ENCODE measurements around the gene LEF1. TPM values are rescaled to one million over a fixed set of nuclear protein-coding genes. Genes with fewer than 3 reads are reported as not detected.

Gene LEF1
- total and polyA plus RNA-seq, 2 of the 8 experiments (the other 6 are each of a cell fraction or from before 2014, with no cell fraction given): 2.6 to 5.2 TPM

DNA sequence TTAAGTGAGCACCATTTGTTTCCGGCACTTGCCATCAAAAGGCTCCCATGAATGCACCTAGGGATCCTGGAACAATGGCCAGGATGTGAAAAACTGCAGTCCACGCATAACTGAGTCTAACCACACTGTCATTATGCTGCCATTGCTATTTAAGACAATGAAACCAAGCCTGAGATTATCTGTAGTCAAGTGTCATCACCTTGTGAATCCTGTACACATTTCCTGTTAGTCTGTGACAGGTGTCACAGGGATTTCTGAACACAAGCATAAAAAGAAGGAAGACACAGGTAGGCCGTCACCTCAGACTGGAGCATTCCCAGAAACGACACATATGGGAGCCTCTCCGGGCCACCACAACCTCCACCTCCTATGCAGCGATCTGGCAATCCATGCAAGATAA is 112.3 kb downstream of the LEF1 start (continued):
- TF ChIP-seq SP4 (IDR thresholded peaks at IDR 0.05; ENCODE audit: low read length): no peak
- no peak for TF ChIP-seq HDAC6 (IDR thresholded peaks at IDR 0.05; ENCODE audit: low read depth, low read length)

Data from H1 (cell line).